KMS-11 (cell line): Measurements from ENCODE around the gene TMEM50B.

Experiments used
- H2AFZ ChIP-seq: fragments of 200-600 bp; sonication (generic); 2 replicates; pipeline ENCODE4 v1.6.1; 2016; ENCODE audit warnings: antibody characterized with exemption, mixed run types, low read depth
- H3K27ac ChIP-seq: fragments of 200-600 bp; sonication (generic); 2 replicates; pipeline ENCODE4 v1.6.1; 2016; ENCODE audit warnings: mild to moderate bottlenecking, mixed run types
- H3K27me3 ChIP-seq: fragments of 200-600 bp; sonication (generic); 2 replicates; pipeline ENCODE4 v1.6.1; 2017; ENCODE audit warnings: mild to moderate bottlenecking, low read depth, mixed run types, moderate library complexity; ENCODE audit not compliant: insufficient read depth
- H3K36me3 ChIP-seq: fragments of 200-600 bp; sonication (generic); 2 replicates; pipeline ENCODE4 v1.6.1; 2017; ENCODE audit warnings: mild to moderate bottlenecking, mixed run types; ENCODE audit not compliant: insufficient read depth
- H3K4me1 ChIP-seq: fragments of 200-600 bp; sonication (generic); 2 replicates; pipeline ENCODE4 v1.6.1; 2016; ENCODE audit warnings: mild to moderate bottlenecking, low read depth, mixed run types; ENCODE audit not compliant: poor library complexity, severe bottlenecking
- H3K4me2 ChIP-seq: fragments of 200-600 bp; sonication (generic); 2 replicates; pipeline ENCODE4 v1.7.0; 2016; ENCODE audit warnings: mild to moderate bottlenecking, mixed run types
- H3K4me3 ChIP-seq: fragments of 200-600 bp; sonication (generic); IDR thresholded peaks from 2 replicates; pipeline ENCODE4 v1.6.1; 2017; ENCODE audit warnings: low read depth, low read length, mixed read lengths; ENCODE audit not compliant: insufficient read depth
- H3K79me2 ChIP-seq: fragments of 200-600 bp; sonication (generic); 2 replicates; pipeline ENCODE4 v1.6.1; 2016; ENCODE audit warnings: low read depth, mixed run types; ENCODE audit not compliant: insufficient read depth
- H3K9ac ChIP-seq: fragments of 200-600 bp; sonication (generic); 2 replicates; pipeline ENCODE4 v1.6.1; 2016; ENCODE audit warnings: mild to moderate bottlenecking, mixed run types
- H4K20me1 ChIP-seq: fragments of 200-600 bp; sonication (generic); 2 replicates; pipeline ENCODE4 v1.6.1; 2016; ENCODE audit warnings: mild to moderate bottlenecking, mixed run types; ENCODE audit not compliant: insufficient read depth
- CTCF ChIP-seq: fragments of 200-600 bp; sonication (generic); conservative IDR thresholded peaks from 2 replicates; pipeline ENCODE4 v1.6.1; 2017; ENCODE audit warnings: low read depth, mild to moderate bottlenecking, antibody characterized with exemption, low read length, moderate library complexity, mixed read lengths

TMEM50B gene

DNA sequence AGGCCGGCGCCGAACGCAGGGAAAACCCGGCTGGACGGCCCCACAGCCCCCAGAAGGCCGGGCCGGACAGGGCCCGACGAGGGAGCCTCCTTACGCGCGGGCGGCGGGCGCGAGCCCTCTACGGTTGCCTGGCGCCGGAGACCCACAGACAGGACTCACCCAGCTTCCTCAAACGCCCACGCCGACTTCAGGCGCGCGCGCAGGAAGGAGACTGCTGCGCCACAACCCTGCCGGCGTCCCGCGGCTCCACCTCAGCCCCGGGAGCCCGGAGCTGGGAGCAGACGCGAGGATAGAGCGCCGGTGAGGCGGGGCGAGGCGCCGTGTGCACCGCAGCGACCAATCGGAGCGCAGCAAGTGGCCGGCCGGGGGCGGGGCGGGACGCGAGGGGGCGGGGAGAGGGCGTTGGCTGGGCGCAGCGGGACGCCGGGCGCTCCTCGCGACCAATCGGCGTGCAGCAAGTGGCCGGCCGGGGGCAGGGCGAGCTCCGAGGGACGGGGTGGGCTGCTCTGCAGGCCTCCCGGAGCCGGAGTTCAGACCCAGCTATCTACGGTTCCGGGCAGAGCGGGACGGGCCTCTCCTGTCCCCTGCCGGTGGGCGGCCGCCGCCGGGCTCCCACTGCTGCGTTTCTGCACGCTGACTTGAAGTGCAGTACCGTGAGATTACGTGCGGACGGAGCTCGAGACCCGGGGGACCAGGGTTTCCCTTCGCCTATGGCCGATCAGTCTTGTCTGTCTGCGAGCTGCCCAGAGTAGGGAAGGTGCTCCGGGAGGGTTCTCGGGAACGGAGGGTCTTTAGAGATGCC, at the start of gene TMEM50B:
Gene TMEM50B (minus strand): TSS at position 296 of the 802 bp plus-strand sequence. CDS start 11,089 bp downstream, outside the sequence.
- Histone ChIP-seq H3K4me2 (peak within 1 kb of the TSS; percentile 98), H3K4me1 (peaks cover 13% of the 10 kb centered on the region), H3K27me3 (no peaks in the 10 kb centered on the region; the same call in 1 of the 2 replicates), H3K36me3 (no peaks in the 10 kb centered on the region), H3K9ac (peak within 1 kb of the TSS; percentile 67), H2AFZ (peak within 1 kb of the TSS; percentile 81), H3K27ac (peak within 1 kb of the TSS; percentile 67), H3K79me2 (peaks cover 26% of the 10 kb centered on the region), H3K4me3 (peak within 1 kb of the TSS; percentile 65), H4K20me1 (no peaks in the 10 kb centered on the region)
- no peak for TF ChIP-seq CTCF

DNA sequence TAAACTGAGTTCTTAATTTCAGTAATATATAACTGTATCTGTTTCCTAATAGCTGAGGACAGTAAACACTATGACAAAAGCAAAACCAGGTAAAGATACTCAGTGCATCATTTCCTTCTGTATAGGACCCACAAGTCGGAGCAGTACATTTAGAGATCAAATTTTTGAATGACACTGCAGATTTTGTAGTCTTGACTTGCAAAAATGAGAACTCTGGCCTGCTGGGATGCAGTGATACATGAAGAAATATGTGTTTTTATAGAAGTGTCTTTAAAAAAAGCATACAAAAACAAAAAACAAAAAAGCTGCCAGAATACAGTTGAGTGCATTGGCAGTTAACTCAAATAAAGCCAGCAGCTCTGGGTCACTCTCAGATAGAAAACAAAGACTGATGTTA, 43.2 kb upstream of the TMEM50B start:
- no peak for TF ChIP-seq CTCF
- Histone ChIP-seq H2AFZ (no peak overlapping the region), H3K4me3 (no peak overlapping the region), H3K79me2 (no peaks in the 10 kb centered on the region), H3K4me1 (no peaks in the 10 kb centered on the region), H3K27me3 (no peaks in the 10 kb centered on the region), H3K36me3 (peaks cover 5% of the 10 kb centered on the region; the same call in 1 of the 2 replicates), H3K9ac (no peak overlapping the region), H3K27ac (no peak overlapping the region; the same call in 1 of the 2 replicates), H4K20me1 (no peaks in the 10 kb centered on the region), H3K4me2 (no peak overlapping the region)

DNA sequence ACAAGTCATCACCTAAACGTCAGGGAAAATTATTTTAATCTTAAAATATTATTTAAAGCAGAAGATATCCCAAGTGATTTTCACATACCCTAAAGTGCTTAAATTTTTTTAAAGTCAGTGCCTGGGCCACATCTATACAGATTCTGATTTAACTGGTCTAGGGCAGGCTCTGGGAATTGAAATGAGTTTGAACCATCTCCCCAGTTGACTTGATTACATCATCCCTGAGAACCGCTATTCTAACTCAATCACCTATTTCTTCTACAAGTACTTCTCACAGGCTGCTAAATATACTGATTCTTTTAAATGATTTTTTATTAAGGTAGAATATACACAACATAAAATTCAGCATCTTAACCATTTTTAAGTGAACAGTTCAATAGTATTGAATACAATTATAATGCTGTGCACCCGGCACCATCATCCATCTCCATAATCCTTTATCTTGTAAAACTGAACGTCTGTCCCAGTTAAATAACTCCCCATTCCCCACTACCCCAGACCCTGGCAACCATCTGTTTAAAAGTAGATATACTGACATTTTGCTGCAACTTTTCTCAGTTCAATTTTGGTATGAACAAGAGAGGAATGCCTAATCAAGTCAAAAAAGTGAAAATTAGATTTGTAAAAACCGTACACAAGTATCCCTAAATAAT, 42.7 kb upstream of the TMEM50B start:
- Histone ChIP-seq H3K4me3 (no peak overlapping the region), H3K27me3 (no peaks in the 10 kb centered on the region), H3K4me2 (no peak overlapping the region), H2AFZ (no peak overlapping the region), H3K36me3 (peaks cover 5% of the 10 kb centered on the region; the same call in 1 of the 2 replicates), H4K20me1 (no peaks in the 10 kb centered on the region), H3K79me2 (no peaks in the 10 kb centered on the region), H3K27ac (no peak overlapping the region; the same call in 1 of the 2 replicates), H3K4me1 (no peaks in the 10 kb centered on the region), H3K9ac (no peak overlapping the region)
- TF ChIP-seq CTCF, result no peak

DNA sequence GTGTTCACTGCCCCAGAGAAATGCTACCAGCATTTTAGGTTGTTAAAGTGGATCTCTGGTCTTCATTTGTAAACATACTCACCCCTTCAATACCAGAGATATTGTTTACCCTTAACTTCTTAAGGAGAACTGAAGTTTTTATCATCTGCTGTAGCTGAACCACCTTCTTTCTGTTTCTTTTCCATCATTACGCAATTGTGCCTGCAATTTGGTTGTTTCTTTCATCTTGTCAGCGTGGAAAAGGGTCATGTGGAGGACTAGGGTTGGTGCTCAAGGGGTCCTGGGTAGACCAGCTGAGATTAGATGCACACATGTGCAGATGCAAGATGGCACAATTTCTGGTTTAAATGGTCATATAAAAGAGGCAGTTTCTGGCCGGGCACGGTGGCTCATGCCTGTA, 39.1 kb upstream of the TMEM50B start:
- no peak for TF ChIP-seq CTCF
- Histone ChIP-seq H3K79me2 (no peaks in the 10 kb centered on the region), H3K27ac (no peak overlapping the region), H3K4me3 (no peak overlapping the region), H3K4me2 (no peak overlapping the region), H3K27me3 (no peaks in the 10 kb centered on the region), H3K4me1 (peaks cover 12% of the 10 kb centered on the region), H3K36me3 (peaks cover 13% of the 10 kb centered on the region; the same call in 1 of the 2 replicates), H4K20me1 (no peaks in the 10 kb centered on the region), H2AFZ (no peak overlapping the region), H3K9ac (no peak overlapping the region)
